Neural progenitor cell (in vitro differentiated cells): ENCODE results near the gene SIX5.

Experiments
- CTCF ChIP-seq: fragments of 200-600 bp; sonication (generic); IDR thresholded peaks from 2 replicates; pipeline ENCODE4 v1.5.1; 2017; ENCODE audit warnings: antibody characterized with exemption, mild to moderate bottlenecking
- EZH2phosphoT487 ChIP-seq: fragments of 200-600 bp; sonication (generic); IDR thresholded peaks from 2 replicates; pipeline ENCODE4 v1.6.1; 2017; ENCODE audit warnings: antibody characterized with exemption

- TF ChIP-seq CTCF (no peak), EZH2phosphoT487 (no peak)
Measured at GRCh38 chr19:45801603-45802175, 32.6 kb upstream of the SIX5 start.
